ENCODE measurements around the gene PCNX2.

The PCNX2 gene

GRCh38 chr1:233209481-233209880, 86.0 kb downstream of the PCNX2 start:
- no peaks in the 10 kb centered on the region for H3K9me3 ChIP-seq (ENCODE audit: control insufficient read depth, low read length)
- H3K36me3 ChIP-seq (ENCODE audit: control insufficient read depth, insufficient read depth, low read length) = peaks cover 13% of the 10 kb centered on the region
- no peak overlapping the region for H3K4me3 ChIP-seq (ENCODE audit: insufficient read depth, low read depth, low read length, poor library complexity, severe bottlenecking)
- no peak overlapping the region for H3K27ac ChIP-seq (ENCODE audit: insufficient read depth, low read length, poor library complexity, severe bottlenecking)
- H3K27me3 ChIP-seq (replicated peaks; ENCODE audit: control insufficient read depth, insufficient read depth, low read length, poor library complexity, severe bottlenecking) = no peaks in the 10 kb centered on the region
- no peak for DNase-seq
- H3K4me1 ChIP-seq (ENCODE audit: control insufficient read depth, insufficient read depth, low read length, poor library complexity, severe bottlenecking) = no peaks in the 10 kb centered on the region

- Histone ChIP-seq H3K27ac (ENCODE audit: insufficient read depth, low read length, poor library complexity, severe bottlenecking) (no peak overlapping the region), H3K9me3 (ENCODE audit: control insufficient read depth, low read length) (no peaks in the 10 kb centered on the region), H3K4me1 (ENCODE audit: control insufficient read depth, insufficient read depth, low read length, poor library complexity, severe bottlenecking) (no peaks in the 10 kb centered on the region), H3K4me3 (ENCODE audit: insufficient read depth, low read depth, low read length, poor library complexity, severe bottlenecking) (no peak overlapping the region), H3K27me3 (replicated peaks; ENCODE audit: control insufficient read depth, insufficient read depth, low read length, poor library complexity, severe bottlenecking) (no peaks in the 10 kb centered on the region), H3K36me3 (ENCODE audit: control insufficient read depth, insufficient read depth, low read length) (peaks cover 13% of the 10 kb centered on the region)
- DNase-seq = no peak
Measured at GRCh38 chr1:233208687-233209086, 86.8 kb downstream of the PCNX2 start.

GRCh38 chr1:233197940-233198339, 97.6 kb downstream of the PCNX2 start:
- Histone ChIP-seq H3K27ac (ENCODE audit: insufficient read depth, low read length, poor library complexity, severe bottlenecking) (no peak overlapping the region), H3K36me3 (ENCODE audit: control insufficient read depth, insufficient read depth, low read length) (peaks cover 18% of the 10 kb centered on the region), H3K4me3 (ENCODE audit: insufficient read depth, low read depth, low read length, poor library complexity, severe bottlenecking) (no peak overlapping the region), H3K4me1 (ENCODE audit: control insufficient read depth, insufficient read depth, low read length, poor library complexity, severe bottlenecking) (no peaks in the 10 kb centered on the region), H3K9me3 (ENCODE audit: control insufficient read depth, low read length) (no peaks in the 10 kb centered on the region), H3K27me3 (replicated peaks; ENCODE audit: control insufficient read depth, insufficient read depth, low read length, poor library complexity, severe bottlenecking) (no peaks in the 10 kb centered on the region)
- no peak for DNase-seq

- DNase-seq = no peak
- Histone ChIP-seq H3K27me3 (replicated peaks; ENCODE audit: control insufficient read depth, insufficient read depth, low read length, poor library complexity, severe bottlenecking) (no peaks in the 10 kb centered on the region), H3K4me3 (ENCODE audit: insufficient read depth, low read depth, low read length, poor library complexity, severe bottlenecking) (no peak overlapping the region), H3K27ac (ENCODE audit: insufficient read depth, low read length, poor library complexity, severe bottlenecking) (no peak overlapping the region), H3K36me3 (ENCODE audit: control insufficient read depth, insufficient read depth, low read length) (peaks cover 19% of the 10 kb centered on the region), H3K9me3 (ENCODE audit: control insufficient read depth, low read length) (no peaks in the 10 kb centered on the region), H3K4me1 (ENCODE audit: control insufficient read depth, insufficient read depth, low read length, poor library complexity, severe bottlenecking) (no peaks in the 10 kb centered on the region)
Measured at GRCh38 chr1:233193741-233194140, 101.8 kb downstream of the PCNX2 start.

GRCh38 chr1:233190987-233191386, 104.5 kb downstream of the PCNX2 start:
- no peaks in the 10 kb centered on the region for H3K9me3 ChIP-seq (ENCODE audit: control insufficient read depth, low read length)
- peaks cover 15% of the 10 kb centered on the region for H3K36me3 ChIP-seq (ENCODE audit: control insufficient read depth, insufficient read depth, low read length)
- no peaks in the 10 kb centered on the region for H3K4me1 ChIP-seq (ENCODE audit: control insufficient read depth, insufficient read depth, low read length, poor library complexity, severe bottlenecking)
- H3K4me3 ChIP-seq (ENCODE audit: insufficient read depth, low read depth, low read length, poor library complexity, severe bottlenecking) = no peak overlapping the region
- no peak for DNase-seq
- H3K27ac ChIP-seq (ENCODE audit: insufficient read depth, low read length, poor library complexity, severe bottlenecking) = no peak overlapping the region
- no peaks in the 10 kb centered on the region for H3K27me3 ChIP-seq (replicated peaks; ENCODE audit: control insufficient read depth, insufficient read depth, low read length, poor library complexity, severe bottlenecking)

- peaks cover 10% of the 10 kb centered on the region for H3K36me3 ChIP-seq (ENCODE audit: control insufficient read depth, insufficient read depth, low read length)
- no peak for DNase-seq
- no peak overlapping the region for H3K27ac ChIP-seq (ENCODE audit: insufficient read depth, low read length, poor library complexity, severe bottlenecking)
- H3K27me3 ChIP-seq (replicated peaks; ENCODE audit: control insufficient read depth, insufficient read depth, low read length, poor library complexity, severe bottlenecking) = no peaks in the 10 kb centered on the region
- no peak overlapping the region for H3K4me3 ChIP-seq (ENCODE audit: insufficient read depth, low read depth, low read length, poor library complexity, severe bottlenecking)
- no peaks in the 10 kb centered on the region for H3K4me1 ChIP-seq (ENCODE audit: control insufficient read depth, insufficient read depth, low read length, poor library complexity, severe bottlenecking)
- no peaks in the 10 kb centered on the region for H3K9me3 ChIP-seq (ENCODE audit: control insufficient read depth, low read length)
Measured at GRCh38 chr1:233189526-233189925, 106.0 kb downstream of the PCNX2 start.

- peaks cover 10% of the 10 kb centered on the region for H3K36me3 ChIP-seq (ENCODE audit: control insufficient read depth, insufficient read depth, low read length)
- no peak for DNase-seq
- no peaks in the 10 kb centered on the region for H3K9me3 ChIP-seq (ENCODE audit: control insufficient read depth, low read length)
- no peak overlapping the region for H3K27ac ChIP-seq (ENCODE audit: insufficient read depth, low read length, poor library complexity, severe bottlenecking)
- H3K27me3 ChIP-seq (replicated peaks; ENCODE audit: control insufficient read depth, insufficient read depth, low read length, poor library complexity, severe bottlenecking) = no peaks in the 10 kb centered on the region
- H3K4me3 ChIP-seq (ENCODE audit: insufficient read depth, low read depth, low read length, poor library complexity, severe bottlenecking) = no peak overlapping the region
- H3K4me1 ChIP-seq (ENCODE audit: control insufficient read depth, insufficient read depth, low read length, poor library complexity, severe bottlenecking) = no peaks in the 10 kb centered on the region
Measured at GRCh38 chr1:233188061-233188460, 107.5 kb downstream of the PCNX2 start.

- Histone ChIP-seq H3K4me1 (ENCODE audit: control insufficient read depth, insufficient read depth, low read length, poor library complexity, severe bottlenecking) (no peaks in the 10 kb centered on the region), H3K27ac (ENCODE audit: insufficient read depth, low read length, poor library complexity, severe bottlenecking) (no peak overlapping the region), H3K27me3 (replicated peaks; ENCODE audit: control insufficient read depth, insufficient read depth, low read length, poor library complexity, severe bottlenecking) (no peaks in the 10 kb centered on the region), H3K36me3 (ENCODE audit: control insufficient read depth, insufficient read depth, low read length) (peaks cover 15% of the 10 kb centered on the region), H3K4me3 (ENCODE audit: insufficient read depth, low read depth, low read length, poor library complexity, severe bottlenecking) (no peak overlapping the region), H3K9me3 (ENCODE audit: control insufficient read depth, low read length) (no peaks in the 10 kb centered on the region)
- no peak for DNase-seq
Measured at GRCh38 chr1:233183226-233184020, 112.1 kb downstream of the PCNX2 start.

GRCh38 chr1:233182587-233182986, 112.9 kb downstream of the PCNX2 start:
- Histone ChIP-seq H3K36me3 (ENCODE audit: control insufficient read depth, insufficient read depth, low read length) (peaks cover 24% of the 10 kb centered on the region), H3K4me3 (ENCODE audit: insufficient read depth, low read depth, low read length, poor library complexity, severe bottlenecking) (no peak overlapping the region), H3K27ac (ENCODE audit: insufficient read depth, low read length, poor library complexity, severe bottlenecking) (no peak overlapping the region), H3K4me1 (ENCODE audit: control insufficient read depth, insufficient read depth, low read length, poor library complexity, severe bottlenecking) (no peaks in the 10 kb centered on the region), H3K9me3 (ENCODE audit: control insufficient read depth, low read length) (no peaks in the 10 kb centered on the region), H3K27me3 (replicated peaks; ENCODE audit: control insufficient read depth, insufficient read depth, low read length, poor library complexity, severe bottlenecking) (no peaks in the 10 kb centered on the region)
- no peak for DNase-seq

GRCh38 chr1:233180641-233181364, 114.7 kb downstream of the PCNX2 start:
- H3K36me3 ChIP-seq (ENCODE audit: control insufficient read depth, insufficient read depth, low read length) = peaks cover 30% of the 10 kb centered on the region
- DNase-seq = no peak
- H3K9me3 ChIP-seq (ENCODE audit: control insufficient read depth, low read length) = no peaks in the 10 kb centered on the region
- no peak overlapping the region for H3K4me3 ChIP-seq (ENCODE audit: insufficient read depth, low read depth, low read length, poor library complexity, severe bottlenecking)
- no peaks in the 10 kb centered on the region for H3K27me3 ChIP-seq (replicated peaks; ENCODE audit: control insufficient read depth, insufficient read depth, low read length, poor library complexity, severe bottlenecking)
- H3K4me1 ChIP-seq (ENCODE audit: control insufficient read depth, insufficient read depth, low read length, poor library complexity, severe bottlenecking) = no peaks in the 10 kb centered on the region
- no peak overlapping the region for H3K27ac ChIP-seq (ENCODE audit: insufficient read depth, low read length, poor library complexity, severe bottlenecking)
